ENCODE results near the gene ELK4.

Gene ELK4

DNA sequence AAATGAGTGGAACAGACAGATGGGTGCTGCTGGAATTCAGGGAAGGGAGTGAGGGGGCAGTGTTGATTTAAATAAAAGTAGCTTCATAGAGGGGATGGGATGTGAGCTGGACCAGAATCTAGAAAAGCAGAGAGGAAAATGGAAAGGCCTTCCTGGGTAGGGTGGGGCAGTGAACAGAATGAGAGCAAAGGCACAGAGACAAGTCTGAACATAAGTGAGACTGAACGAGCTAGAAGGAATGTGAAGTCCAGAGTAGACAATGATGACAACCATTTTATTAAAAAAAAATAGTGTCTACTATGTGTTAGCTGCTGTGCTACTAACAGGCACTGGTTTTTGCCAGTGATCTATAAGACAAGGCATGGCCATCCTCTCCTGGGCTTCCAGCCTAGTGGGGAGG lies 36.0 kb downstream of the ELK4 start:
- H3K4me3 ChIP-seq (ENCODE audit: low read length), result no peak overlapping the region
- DNase-seq (ENCODE audit: low read depth), result no peak
- TF ChIP-seq, protein P1, sequence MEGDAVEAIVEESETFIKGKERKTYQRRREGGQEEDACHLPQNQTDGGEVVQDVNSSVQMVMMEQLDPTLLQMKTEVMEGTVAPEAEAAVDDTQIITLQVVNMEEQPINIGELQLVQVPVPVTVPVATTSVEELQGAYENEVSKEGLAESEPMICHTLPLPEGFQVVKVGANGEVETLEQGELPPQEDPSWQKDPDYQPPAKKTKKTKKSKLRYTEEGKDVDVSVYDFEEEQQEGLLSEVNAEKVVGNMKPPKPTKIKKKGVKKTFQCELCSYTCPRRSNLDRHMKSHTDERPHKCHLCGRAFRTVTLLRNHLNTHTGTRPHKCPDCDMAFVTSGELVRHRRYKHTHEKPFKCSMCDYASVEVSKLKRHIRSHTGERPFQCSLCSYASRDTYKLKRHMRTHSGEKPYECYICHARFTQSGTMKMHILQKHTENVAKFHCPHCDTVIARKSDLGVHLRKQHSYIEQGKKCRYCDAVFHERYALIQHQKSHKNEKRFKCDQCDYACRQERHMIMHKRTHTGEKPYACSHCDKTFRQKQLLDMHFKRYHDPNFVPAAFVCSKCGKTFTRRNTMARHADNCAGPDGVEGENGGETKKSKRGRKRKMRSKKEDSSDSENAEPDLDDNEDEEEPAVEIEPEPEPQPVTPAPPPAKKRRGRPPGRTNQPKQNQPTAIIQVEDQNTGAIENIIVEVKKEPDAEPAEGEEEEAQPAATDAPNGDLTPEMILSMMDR (conservative IDR thresholded peaks at IDR 0.05; ENCODE audit: low read length), result no peak

DNA sequence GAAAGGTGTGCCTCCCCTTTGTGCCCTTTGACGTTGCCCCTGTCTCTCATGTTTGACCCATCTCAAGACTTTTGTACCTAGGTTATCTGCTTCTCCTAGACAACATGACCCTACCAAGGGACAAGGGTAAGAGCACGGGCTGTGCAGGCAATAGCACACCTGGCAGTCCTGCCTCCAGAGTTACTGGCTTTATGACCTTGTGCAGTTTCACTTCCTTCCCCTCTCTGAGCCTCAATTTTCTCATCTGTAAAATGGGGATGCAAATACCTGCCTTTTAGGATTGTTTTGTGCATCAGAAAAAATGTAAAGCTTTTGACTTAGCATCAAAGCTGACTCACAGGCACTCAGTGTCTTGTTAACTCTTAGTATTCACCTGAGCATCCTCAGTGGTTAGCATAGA lies 36.4 kb downstream of the ELK4 start:
- TF ChIP-seq, protein P1 (conservative IDR thresholded peaks at IDR 0.05; ENCODE audit: low read length), result no peak
- DNase-seq (ENCODE audit: low read depth), result no peak
- no peak overlapping the region for H3K4me3 ChIP-seq (ENCODE audit: low read length)

DNA sequence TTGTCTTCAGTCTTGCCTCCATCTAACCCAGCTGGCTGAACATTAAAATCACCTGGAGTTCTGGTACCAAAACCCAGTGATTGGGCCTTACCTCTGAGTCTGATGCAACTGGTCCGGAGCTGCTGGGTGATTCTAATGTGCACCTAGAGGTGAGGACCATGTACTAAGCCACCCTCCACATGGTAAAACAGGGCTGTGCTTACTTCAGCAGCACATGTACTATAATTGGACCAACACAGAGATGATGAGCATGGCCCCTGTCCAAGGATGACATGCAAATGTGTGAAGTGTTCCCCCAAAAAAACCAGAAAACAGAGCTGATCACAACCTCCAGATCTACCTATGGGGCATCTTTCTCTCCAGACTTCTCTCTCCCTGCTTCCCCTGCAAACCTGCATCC lies 37.0 kb downstream of the ELK4 start:
- no peak overlapping the region for H3K4me3 ChIP-seq (ENCODE audit: low read length)
- TF ChIP-seq, protein P1 (conservative IDR thresholded peaks at IDR 0.05; ENCODE audit: low read length), result no peak
- DNase-seq (ENCODE audit: low read depth), result no peak

DNA sequence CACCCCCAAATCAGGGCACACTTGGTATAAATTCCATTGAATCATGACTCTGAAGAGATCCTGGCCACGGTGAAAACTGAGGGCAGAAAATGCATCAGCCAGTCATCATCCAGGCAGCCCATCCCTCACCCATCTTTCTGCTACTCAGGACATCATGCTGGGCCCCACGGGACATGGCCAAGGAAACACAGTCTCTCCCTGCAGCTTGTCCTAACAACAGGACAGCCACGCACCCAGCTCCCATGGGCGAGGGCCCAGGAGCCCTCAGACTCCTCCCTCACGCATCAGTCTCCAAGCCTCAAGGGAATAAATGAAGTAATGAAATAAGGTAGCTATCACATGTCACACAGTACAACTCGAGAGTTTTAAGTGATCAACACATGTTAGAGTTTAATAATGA lies 37.8 kb downstream of the ELK4 start:
- TF ChIP-seq, protein P1 (conservative IDR thresholded peaks at IDR 0.05; ENCODE audit: low read length), result no peak
- no peak overlapping the region for H3K4me3 ChIP-seq (ENCODE audit: low read length)
- DNase-seq (ENCODE audit: low read depth), result no peak

DNA sequence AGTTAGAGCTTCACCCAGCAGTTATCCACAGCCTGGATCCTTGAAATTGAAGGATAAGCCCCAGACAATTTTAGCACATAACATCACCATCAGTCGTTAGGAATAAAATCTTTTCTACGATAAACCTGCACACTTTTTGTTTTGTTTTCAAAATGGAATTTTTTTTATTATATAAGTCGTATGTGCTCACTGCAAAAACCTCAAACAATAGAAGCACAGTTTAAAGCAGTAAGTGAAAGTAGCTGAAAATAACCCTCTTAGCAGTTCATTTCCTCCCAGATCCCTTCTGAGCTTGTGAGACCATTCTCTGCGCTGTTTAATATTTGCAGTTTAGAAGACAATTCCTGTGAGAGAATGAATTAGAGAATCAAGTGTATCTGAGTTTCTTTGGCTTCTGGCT lies 38.3 kb downstream of the ELK4 start:
- H3K4me3 ChIP-seq (ENCODE audit: low read length), result no peak overlapping the region
- TF ChIP-seq, protein P1 (conservative IDR thresholded peaks at IDR 0.05; ENCODE audit: low read length), result no peak
- DNase-seq (ENCODE audit: low read depth), result no peak

DNA sequence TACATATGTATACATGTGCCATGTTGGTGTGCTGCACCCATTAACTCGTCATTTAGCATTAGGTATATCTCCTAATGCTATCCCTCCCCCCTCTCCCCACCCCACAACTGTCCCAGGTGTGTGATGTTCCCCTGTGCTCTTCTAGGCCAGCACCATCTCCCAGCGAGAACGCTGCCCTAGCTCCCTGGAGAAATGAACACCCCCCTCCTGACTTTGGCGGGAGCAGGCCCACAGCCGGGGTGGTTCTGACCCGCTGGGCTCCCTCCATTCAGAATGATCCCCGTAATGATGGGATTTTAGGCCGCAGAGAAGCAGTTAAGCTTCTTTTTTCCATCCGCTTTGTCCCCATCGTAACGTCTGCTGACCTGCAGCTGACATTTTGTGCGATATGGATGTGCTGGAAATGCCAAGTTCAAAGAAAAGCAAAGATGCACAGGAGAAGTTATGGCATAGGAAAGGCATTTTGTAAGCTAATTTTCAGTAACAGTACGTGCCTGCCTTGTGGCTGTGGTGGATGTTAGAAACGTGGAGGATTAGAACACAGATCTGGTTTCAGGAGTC lies 39.3 kb downstream of the ELK4 start:
- DNase-seq (ENCODE audit: low read depth), result no peak
- H3K4me3 ChIP-seq (ENCODE audit: low read length), result no peak overlapping the region
- TF ChIP-seq, protein P1 (conservative IDR thresholded peaks at IDR 0.05; ENCODE audit: low read length), result no peak

DNA sequence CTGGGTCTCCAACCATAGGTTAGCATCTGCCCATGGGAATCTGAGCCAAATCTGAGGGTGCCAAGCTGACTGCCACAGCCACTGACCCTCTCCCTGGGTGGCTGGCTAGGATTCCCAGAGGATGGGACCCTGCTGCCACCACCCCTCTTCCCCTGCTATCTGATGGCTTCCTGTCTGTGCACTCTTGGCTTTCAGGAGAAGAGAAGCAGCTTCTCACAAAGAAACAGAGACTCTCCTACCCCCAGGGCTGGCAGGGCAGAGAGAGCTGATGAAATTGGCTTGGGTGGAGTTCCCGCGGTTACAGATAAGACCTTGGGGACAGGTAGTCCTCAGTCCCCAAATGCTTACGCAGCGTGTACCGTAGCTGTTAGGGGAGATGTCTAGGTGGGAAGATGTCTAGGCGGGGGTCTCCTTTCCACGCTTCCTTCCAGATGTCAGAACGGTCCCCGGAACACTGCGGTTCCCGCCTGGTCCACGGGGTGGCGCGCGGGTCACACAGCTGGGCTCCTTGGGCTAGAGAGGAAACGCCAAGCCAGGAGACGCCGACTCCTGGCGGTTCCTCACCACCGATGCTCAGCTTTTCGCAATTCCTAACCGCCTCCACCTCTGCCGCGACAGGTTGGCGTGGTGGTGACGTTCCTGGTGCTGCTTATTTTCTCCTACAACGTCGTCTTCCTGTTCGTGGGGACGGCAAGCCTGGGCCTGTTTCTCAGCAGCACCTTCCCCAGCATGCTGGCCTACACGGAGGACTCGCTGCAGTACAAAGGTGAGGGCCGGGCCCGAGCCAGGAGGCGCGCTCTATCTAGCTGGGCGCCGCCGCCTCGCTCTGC lies 40.1 kb downstream of the ELK4 start:
- TF ChIP-seq, protein P1 (conservative IDR thresholded peaks at IDR 0.05; ENCODE audit: low read length), result peak; percentile 88
- peak; percentile 62 for DNase-seq (ENCODE audit: low read depth)

More for the DNA sequence above, 40.1 kb downstream of the ELK4 start:
- H3K4me3 ChIP-seq (ENCODE audit: low read length), result peak overlapping the region; percentile 53

All from AG10803 (cell line).